GM19023 (cell line): ENCODE measurements around the gene ADCY10.
"Not testable (repeated sequence)": the region's sequence is repeated elsewhere in the genome, so short reads cannot be mapped to it uniquely, and the experiment has no call there.

ENCODE experiments used
- ATAC-seq: cut with Tn5 transposase; IDR thresholded peaks from one replicate; pipeline ENCODE4 v1.9.1; 2021; ENCODE audit warnings: mild to moderate bottlenecking, moderate library complexity; ENCODE audit not compliant: unreplicated experiment

Gene ADCY10

DNA sequence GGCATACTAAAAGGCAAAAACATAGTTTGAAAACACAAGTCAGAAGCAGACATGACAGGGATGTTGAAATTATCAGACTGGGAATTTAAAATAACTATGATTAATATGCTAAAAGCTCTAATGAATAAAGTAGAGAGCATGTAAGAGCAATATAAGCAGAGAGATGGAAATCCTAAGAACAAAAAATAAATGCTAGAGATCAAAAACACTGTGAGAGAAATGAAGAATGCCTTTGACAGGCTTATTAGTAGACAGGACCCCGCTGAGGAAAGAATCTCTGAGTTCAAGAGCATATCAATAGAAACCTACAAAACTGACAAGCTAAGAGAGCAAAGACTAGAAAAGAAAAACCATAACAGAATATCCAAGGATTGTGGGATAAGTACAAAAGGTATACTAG, 98.3 kb downstream of the ADCY10 start:
- no peak for ATAC-seq

DNA sequence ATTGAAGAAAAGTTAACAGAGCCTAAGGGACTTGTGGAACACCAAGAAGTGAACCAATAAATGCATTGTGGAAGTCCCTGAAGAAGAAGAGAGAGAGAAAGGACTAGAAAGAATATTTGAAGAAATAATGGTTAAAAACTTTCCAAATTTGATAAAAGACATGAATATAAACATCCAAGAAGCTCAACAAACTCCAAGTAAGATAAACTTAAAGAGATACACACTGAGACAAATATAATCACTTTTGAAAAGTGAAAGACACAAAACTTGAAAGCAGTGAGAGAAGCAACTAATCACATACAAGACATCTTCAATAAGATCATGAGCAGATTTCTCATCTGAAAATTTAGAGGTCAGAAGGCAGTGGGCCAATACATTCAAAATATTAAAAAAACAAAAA, 101.0 kb downstream of the ADCY10 start:
- no peak for ATAC-seq

DNA sequence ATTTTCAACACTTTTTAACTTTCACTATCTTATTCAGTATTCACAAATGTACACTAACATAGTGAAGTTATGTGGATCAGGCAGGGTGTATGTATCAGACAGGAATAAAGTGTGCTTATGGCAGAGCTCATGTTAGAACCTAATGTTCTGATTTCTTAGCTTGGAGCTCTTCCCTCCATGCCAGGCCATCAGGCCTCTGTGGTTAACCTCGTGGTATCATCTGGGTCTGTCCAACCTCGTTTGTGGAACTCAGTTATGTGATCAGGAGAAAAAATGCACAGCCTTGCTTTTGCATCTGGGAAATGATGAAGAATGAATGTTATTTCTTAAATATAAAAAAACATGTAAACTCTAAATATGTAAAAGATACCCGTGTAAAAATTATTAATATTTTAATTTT, 105.2 kb downstream of the ADCY10 start:
- ATAC-seq = no peak

DNA sequence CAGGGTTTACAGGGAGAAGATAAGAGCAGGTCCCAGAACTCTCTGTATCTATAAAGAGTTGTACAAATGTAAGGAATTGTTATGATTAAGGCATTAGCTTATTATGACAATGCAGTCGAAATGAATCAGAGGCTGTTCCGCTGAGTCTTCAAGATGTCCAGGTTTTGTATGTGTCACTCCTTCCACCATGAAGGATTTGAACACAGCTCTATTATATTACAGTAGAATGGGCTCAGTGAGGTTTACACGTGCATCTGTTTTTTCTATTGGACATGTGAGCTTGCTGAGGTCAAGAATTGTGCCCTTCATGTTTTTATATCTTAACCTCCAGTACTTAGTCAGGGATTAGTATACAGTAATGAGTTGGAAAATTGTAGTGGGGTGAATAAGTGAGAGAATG, 105.8 kb downstream of the ADCY10 start:
- no peak for ATAC-seq

- ATAC-seq = not testable (repeated sequence)
These were observed 107.3 kb downstream of the ADCY10 start for GRCh38 chr1:167806676-167807075.

DNA sequence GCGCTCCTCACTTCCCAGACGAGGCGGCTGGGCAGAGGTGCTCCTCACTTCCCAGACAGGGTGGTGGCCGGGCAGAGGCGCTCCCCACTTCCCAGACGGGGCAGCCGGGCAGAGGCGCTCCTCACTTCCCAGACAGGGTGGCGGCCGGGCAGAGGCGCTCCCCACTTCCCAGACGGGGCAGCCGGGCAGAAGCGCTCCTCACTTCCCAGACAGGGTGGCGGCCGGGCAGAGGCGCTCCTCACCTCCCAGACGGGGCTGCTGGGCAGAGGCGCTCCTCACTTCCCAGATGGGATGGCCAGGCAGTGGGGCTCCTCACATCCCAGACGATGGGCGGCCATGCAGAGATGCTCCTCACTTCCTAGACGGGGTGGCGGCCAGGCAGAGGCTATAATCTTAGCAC, 107.7 kb downstream of the ADCY10 start:
- ATAC-seq = not testable (repeated sequence)

DNA sequence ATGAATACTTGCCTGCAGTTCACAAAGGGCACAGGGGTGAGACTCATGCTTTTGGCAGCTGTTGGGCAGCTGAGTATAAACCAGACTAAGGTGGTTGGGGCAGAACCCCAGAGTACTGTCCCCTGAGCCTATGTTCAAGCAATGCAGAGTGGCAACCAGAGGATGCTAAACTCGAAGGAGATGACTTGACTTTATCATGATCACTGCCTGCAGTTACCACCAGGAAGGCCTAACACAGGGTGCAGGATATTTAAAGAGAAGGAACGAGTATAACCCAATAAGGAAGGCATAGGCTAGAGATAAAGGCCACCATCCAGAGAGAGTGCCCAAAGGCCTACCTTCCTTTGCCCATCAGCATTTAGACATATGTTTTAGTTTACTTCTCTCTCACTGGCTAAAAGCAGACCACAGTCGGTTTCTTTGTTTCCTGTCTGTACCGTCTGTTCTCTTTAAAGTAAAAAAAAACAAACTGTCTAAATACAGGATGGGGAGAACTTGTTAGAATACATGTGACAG, 108.8 kb downstream of the ADCY10 start:
- ATAC-seq = no peak

DNA sequence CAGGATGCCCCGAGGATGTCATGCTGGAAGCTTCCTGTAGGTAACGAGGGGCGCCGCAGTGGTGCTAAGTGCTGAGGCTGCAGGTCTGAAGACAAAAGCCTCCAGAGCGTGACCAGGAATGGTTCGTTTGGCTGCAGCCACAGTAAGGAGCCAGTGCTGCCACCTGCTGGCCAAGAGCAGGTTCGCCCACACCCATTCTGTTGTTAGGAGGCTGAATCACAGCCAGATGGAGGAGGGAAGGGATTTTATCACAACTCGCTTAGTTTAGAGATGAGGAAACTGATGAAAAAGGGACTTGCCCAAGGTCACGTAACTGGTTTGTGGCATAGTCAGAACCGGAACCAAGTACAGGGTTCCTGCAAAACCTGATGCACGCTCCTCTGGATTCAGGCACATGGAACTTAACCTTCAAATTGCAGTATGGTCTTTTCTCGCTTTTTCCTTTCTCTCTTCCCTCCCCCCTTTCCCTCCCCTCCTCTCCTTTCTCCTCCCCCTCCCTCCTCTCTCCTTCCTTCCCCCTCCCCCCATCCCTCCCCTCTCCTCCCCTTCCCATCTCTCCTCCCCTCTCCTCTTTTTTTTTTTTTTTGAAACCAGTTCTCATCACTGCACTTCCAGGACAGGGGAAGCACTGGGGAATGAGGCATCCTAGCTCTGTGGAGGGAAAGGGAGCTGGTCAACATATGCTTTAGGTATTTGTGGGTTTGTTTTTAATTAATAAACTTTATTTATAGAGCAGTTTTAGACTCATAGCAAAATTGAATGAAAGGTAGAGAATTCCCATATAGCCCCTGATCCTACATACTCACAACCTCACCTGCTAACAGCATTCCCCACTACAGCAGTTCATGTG, 110.4 kb downstream of the ADCY10 start:
- ATAC-seq = peak; percentile 94

DNA sequence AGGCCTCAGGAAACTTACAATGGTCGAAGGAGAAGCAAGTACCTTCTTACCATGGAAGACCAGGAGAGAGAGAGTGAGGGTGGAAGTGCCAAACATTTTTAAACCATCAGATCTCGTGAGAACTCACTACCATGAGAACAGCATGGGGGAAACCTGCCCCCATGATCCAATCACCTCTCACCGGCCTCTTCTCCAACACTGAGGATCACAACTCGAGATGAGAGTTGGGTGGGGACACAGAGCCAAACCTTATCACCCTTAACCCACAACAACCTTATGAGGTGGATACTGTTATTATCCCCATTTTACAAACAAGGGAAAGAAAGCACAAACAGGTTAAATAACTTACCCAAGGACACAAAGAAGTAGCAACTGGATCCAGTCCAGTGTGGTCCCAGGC, 111.7 kb downstream of the ADCY10 start:
- no peak for ATAC-seq

DNA sequence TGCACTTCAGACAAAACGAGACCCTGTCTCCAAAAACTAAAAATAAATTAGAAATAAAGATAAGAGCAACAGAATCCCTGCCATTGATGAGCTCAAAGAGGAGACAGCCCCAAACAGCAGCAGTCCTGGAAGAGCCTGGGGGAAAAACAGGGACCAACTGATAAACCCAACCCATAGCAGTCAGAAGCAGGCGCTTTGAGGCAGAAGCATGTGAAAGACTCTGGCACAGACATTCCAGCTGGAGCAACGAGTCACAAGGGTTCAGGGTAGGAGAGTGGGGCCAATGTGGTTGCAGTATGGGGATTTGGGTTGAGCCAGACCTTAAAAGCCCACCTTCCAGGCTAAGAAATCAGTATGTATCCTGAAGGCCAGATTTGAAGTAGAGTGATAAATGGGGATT, 113.7 kb downstream of the ADCY10 start:
- ATAC-seq = no peak

GRCh38 chr1:167799747-167800146, 114.2 kb downstream of the ADCY10 start:
- ATAC-seq = no peak

- no peak for ATAC-seq
These were observed 115.0 kb downstream of the ADCY10 start for GRCh38 chr1:167798952-167799351.

GRCh38 chr1:167797015-167797414, 116.9 kb downstream of the ADCY10 start:
- ATAC-seq = no peak

- ATAC-seq = no peak
These were observed 117.9 kb downstream of the ADCY10 start for GRCh38 chr1:167795810-167796740.

DNA sequence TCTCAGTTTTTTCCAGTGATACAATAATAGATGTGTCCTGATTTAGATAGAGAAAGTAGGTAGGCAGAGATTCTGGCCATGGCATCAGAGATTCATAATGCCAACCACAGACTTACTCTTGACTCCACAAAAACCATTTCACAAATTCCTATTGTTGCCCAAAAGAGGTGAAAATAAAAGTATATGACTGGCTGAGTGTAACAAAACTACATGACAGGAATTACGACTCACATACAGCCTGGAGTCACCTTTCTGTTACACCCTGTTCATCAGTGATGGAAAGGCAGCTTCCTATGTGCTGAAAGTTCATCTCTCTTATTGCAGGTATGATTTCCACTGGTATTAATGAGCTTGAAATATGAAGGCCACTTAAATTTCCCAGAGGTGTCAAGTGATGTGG, 119.9 kb downstream of the ADCY10 start:
- ATAC-seq = no peak

DNA sequence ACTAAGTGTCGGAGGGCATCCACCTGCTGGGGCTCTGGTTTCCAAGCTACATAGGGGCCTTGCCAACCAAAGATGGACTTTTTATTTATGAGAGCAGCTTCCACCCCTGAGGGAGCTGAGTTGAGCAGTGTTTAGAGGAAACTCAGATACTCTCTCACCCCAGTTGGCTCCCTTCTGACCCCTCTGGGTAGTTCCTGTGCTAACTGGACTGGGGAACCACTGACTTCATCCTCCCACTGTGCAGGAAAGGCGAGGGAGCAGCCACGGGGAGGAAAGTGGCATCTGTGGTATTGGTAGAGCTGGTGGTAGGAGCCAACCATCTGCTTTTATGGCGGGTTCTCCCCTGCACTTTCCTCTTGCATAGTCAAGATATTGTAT, 121.8 kb downstream of the ADCY10 start:
- no peak for ATAC-seq

DNA sequence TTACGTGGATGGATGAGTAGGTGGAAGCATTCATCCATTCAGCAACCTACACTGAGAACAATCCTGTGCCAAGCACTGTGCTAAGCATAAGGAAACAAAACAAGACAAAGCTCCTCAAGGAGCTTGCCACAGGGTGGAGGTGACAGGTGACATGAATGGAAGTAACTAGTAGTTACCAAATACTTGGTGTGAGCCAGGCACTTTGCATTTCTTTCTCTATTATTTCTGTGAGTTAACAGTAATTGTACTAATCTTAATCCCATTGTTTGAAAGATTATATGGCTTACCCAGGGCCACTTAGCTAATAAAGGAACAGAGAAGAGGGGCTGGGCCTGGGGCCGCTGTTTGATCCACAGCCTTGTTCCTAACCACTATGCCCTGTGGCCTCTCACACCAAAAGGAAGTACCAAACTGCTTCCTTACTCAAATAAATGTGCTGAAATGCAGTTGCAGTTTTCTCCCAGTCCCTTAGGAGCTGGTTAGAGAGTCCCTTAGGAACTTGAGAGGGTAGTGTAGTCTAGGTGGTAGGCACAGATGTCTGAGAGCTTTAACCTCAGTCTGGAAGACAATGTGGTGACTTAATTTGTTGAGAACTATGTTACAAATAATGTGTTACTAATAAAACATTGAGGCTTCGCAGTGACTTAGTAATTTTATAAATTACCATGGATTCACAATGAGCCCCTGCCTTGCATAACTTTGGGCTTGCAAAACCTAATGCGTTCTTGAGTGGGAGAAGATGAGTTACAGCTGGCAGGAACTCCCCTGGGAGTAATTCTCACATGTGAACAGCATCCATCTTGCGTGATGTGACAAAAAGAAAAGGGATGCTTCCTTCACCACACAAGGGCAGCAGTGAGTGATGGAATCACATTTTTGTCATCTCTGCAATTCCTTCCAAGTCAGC, 122.4 kb downstream of the ADCY10 start:
- ATAC-seq = no peak

GRCh38 chr1:167790117-167790516, 123.8 kb downstream of the ADCY10 start:
- ATAC-seq = no peak

GRCh38 chr1:167789501-167789900, 124.4 kb downstream of the ADCY10 start:
- ATAC-seq = no peak

DNA sequence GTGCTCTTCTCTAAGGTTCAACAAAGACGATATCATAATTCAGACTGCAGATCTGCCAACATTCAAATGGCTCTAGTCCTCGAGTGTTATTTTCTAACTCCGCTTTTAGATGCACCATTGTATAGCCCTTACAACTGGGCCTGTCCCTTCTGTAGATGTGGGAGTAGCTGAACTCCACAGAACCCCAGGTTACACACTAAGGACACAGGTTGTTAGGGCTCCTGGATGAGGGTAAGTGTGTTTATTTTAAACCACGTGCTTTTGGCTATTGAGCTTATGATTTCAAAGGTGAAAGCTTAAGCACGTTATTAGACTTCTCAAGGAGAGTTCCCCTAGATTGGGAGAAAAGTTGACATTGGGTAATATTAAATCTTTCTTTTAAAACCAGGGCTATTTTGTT, 127.4 kb downstream of the ADCY10 start:
- ATAC-seq = no peak
